GM19455 (cell line): ENCODE data around the gene SIX5.

Experiments used
- ATAC-seq: cut with Tn5 transposase; IDR thresholded peaks from one replicate; pipeline ENCODE4 v1.9.1; 2021; ENCODE audit not compliant: unreplicated experiment

Gene SIX5

GRCh38 chr19:45716359-45717130, 52.5 kb downstream of the SIX5 start:
- no peak for ATAC-seq

- no peak for ATAC-seq
Observed at GRCh38 chr19:45715139-45715538, 53.9 kb downstream of the SIX5 start.
